Rectal smooth muscle tissue (tissue), 1 donor: ENCODE data around the gene RBMX.
"Not testable (repeated sequence)": the region's sequence is repeated elsewhere in the genome, so short reads cannot be mapped to it uniquely, and the experiment has no call there.

Experiments
- H3K27ac ChIP-seq: one replicate; pipeline ENCODE4 v1.7.0; 2013; ENCODE audit warnings: low read depth, low read length, inconsistent platforms
- H3K27me3 ChIP-seq: one replicate; pipeline ENCODE4 v1.7.0; 2013; ENCODE audit warnings: low read length; ENCODE audit not compliant: control insufficient read depth, insufficient read depth
- H3K36me3 ChIP-seq: one replicate; pipeline ENCODE4 v1.7.0; 2013; ENCODE audit warnings: low read length; ENCODE audit not compliant: control insufficient read depth, insufficient read depth
- H3K4me1 ChIP-seq: one replicate; pipeline ENCODE4 v1.7.0; 2013; ENCODE audit warnings: low read length; ENCODE audit not compliant: control insufficient read depth, insufficient read depth
- H3K4me3 ChIP-seq: one replicate; pipeline ENCODE4 v1.7.0; 2013; ENCODE audit warnings: low read length
- H3K9ac ChIP-seq: one replicate; pipeline ENCODE4 v1.7.0; 2013; ENCODE audit warnings: low read length

The RBMX gene

GRCh38 chrX:136900071-136900470 lies 19.5 kb upstream of the RBMX start:
- not testable (repeated sequence) for H3K4me1 ChIP-seq, H3K36me3 ChIP-seq, H3K27ac ChIP-seq, H3K27me3 ChIP-seq, H3K4me3 ChIP-seq, H3K9ac ChIP-seq

DNA sequence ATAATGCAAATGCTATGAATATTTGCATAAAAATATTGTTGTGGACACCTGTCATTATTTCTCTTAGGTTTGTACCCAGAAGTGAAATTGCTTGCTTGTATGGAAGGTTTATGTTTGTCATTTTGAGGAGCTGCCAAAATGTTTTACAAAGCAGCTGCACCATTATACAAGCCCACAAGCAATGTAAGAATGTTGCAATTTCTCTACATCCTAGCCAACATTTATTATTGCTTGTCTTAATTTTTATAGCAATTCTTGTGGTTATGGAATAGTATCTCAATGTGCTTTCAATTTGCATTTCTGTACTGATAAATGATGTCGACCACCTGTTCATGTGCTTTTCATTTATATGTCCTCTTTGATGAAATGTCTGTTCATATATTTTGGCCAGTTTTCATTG lies 18.7 kb upstream of the RBMX start:
- no peak overlapping the region for H3K4me3 ChIP-seq
- no peaks in the 10 kb centered on the region for H3K27me3 ChIP-seq
- no peaks in the 10 kb centered on the region for H3K4me1 ChIP-seq
- H3K36me3 ChIP-seq: no peaks in the 10 kb centered on the region
- H3K27ac ChIP-seq: no peak overlapping the region
- no peak overlapping the region for H3K9ac ChIP-seq

DNA sequence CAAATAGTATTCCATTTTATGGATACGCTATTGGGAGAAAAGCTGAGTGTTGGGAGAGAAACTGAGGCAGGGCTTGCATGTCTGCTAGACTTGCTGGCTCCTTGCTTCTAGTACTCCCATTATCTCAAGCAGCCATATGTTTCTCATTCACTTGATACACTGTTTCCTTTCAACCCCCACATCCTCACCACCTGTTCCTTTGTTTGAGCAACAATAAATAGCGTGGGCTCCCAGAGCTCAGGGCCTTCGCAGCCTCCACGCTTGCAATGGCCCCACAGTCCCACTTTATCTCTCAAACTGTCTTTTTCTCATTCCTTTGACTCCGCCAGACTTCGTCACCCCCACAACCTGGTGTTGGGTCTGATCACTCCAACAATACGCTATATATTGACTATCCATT lies 18.2 kb upstream of the RBMX start:
- H3K27ac ChIP-seq, H3K4me3 ChIP-seq, H3K36me3 ChIP-seq, H3K27me3 ChIP-seq, H3K4me1 ChIP-seq, H3K9ac ChIP-seq: not testable (repeated sequence)

GRCh38 chrX:136896121-136896914 lies 15.8 kb upstream of the RBMX start:
- H3K9ac ChIP-seq: no peak overlapping the region
- H3K36me3 ChIP-seq: no peaks in the 10 kb centered on the region
- H3K27me3 ChIP-seq: no peaks in the 10 kb centered on the region
- no peak overlapping the region for H3K4me3 ChIP-seq
- no peaks in the 10 kb centered on the region for H3K4me1 ChIP-seq
- H3K27ac ChIP-seq: no peak overlapping the region

GRCh38 chrX:136892412-136892811 lies 11.9 kb upstream of the RBMX start:
- Histone ChIP-seq H3K4me1 (no peaks in the 10 kb centered on the region), H3K36me3 (no peaks in the 10 kb centered on the region), H3K27ac (no peak overlapping the region), H3K9ac (no peak overlapping the region), H3K27me3 (no peaks in the 10 kb centered on the region), H3K4me3 (no peak overlapping the region)

GRCh38 chrX:136890596-136890995 lies 10.1 kb upstream of the RBMX start:
- H3K4me3 ChIP-seq, H3K9ac ChIP-seq, H3K27ac ChIP-seq, H3K27me3 ChIP-seq, H3K36me3 ChIP-seq, H3K4me1 ChIP-seq: not testable (repeated sequence)

DNA sequence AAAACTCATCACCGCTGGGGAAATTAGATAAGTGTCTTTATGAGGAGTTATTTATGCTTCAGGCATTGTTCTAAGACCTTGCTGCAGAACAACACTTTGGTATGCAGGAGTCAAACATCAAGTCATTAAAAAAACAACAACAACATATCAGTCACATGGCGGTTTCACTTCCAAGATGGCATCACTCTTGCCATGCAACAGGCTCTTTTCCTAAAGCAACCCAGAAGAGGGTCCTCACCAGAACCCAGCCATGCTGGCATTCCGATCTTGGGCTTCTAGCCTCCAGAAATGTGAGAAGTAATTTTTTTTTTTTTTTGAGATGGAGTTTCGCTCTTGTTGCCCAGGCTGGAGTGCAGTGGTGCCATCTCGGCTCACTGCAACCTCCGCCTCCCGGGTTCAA lies 8.7 kb upstream of the RBMX start:
- H3K9ac ChIP-seq: no peak overlapping the region
- no peaks in the 10 kb centered on the region for H3K27me3 ChIP-seq
- no peaks in the 10 kb centered on the region for H3K4me1 ChIP-seq
- H3K27ac ChIP-seq: no peak overlapping the region
- H3K36me3 ChIP-seq: no peaks in the 10 kb centered on the region
- H3K4me3 ChIP-seq: no peak overlapping the region

GRCh38 chrX:136880003-136880451 lies 498 bp downstream of the RBMX start:
- Histone ChIP-seq H3K27me3 (no peaks in the 10 kb centered on the region), H3K9ac (peak overlapping the region; percentile 86), H3K27ac (peak overlapping the region; percentile 96), H3K36me3 (peaks cover 4% of the 10 kb centered on the region), H3K4me1 (no peaks in the 10 kb centered on the region), H3K4me3 (peak overlapping the region; percentile 90)

- Histone ChIP-seq H3K9ac (peak overlapping the region; percentile 56), H3K4me3 (peak overlapping the region; percentile 90), H3K4me1 (no peaks in the 10 kb centered on the region), H3K36me3 (peaks cover 4% of the 10 kb centered on the region), H3K27me3 (no peaks in the 10 kb centered on the region), H3K27ac (peak overlapping the region; percentile 96)
These were observed 1.4 kb downstream of the RBMX start for GRCh38 chrX:136879001-136879687.

DNA sequence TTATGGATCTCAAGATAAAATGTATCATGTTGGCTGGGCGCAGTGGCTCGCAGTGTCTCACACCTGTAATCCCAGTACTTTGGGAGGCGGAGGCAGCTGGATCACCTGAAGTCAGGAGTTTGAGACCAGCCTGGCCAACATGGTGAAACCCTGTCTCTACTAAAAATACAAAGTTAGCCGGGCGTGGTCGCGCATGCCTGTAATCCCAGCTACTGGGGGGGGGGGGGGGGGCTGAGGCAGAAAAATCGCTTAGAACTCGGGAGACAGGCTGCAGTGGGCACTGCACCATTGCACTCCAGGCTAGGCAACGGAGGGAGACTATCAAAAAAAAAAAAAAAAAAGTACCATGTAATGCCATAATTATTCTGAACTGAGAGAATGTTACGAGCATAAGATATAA lies 2.1 kb downstream of the RBMX start:
- no peaks in the 10 kb centered on the region for H3K27me3 ChIP-seq
- no peak overlapping the region for H3K9ac ChIP-seq
- peaks cover 4% of the 10 kb centered on the region for H3K36me3 ChIP-seq
- H3K4me1 ChIP-seq: no peaks in the 10 kb centered on the region
- no peak overlapping the region for H3K27ac ChIP-seq
- H3K4me3 ChIP-seq: peak overlapping the region; percentile 90

DNA sequence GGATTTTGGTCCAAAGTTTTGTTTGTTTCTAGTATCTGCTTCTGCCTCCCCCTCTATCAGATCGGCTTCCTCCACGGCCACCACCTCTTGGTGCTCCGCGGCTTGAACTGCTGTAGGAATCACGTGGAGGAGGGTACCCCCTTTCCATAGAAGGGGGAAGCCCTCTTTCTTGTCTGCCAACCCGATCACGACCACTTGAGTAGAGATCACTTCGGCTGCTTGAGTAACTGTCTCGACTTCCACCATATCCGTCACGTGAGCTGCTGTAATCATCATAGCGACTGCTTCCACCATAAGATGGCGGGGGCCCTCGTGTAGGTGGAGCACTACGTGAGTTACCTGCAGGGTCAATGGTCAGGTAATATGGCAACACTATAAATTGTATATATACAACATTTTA lies 6.4 kb downstream of the RBMX start:
- H3K27me3 ChIP-seq, H3K36me3 ChIP-seq, H3K4me1 ChIP-seq, H3K27ac ChIP-seq, H3K9ac ChIP-seq, H3K4me3 ChIP-seq: not testable (repeated sequence)

- not testable (repeated sequence) for H3K4me3 ChIP-seq, H3K36me3 ChIP-seq, H3K9ac ChIP-seq, H3K4me1 ChIP-seq, H3K27ac ChIP-seq, H3K27me3 ChIP-seq
These were observed 7.3 kb downstream of the RBMX start for GRCh38 chrX:136873210-136873609.
